ENCODE measurements around the gene EFTUD2.

GRCh38 chr17:44948315-44948795 is 49.1 kb upstream of the EFTUD2 start:
- TF ChIP-seq CTCF (IDR thresholded peaks at IDR 0.05) = no peak
- TF ChIP-seq EP300 (IDR thresholded peaks at IDR 0.05; ENCODE audit: low read depth) = no peak
- no peak for TF ChIP-seq POLR2A (IDR thresholded peaks at IDR 0.05)
